ENCODE results near the gene FAF1.

FAF1 gene

GRCh38 chr1:50968821-50969610 lies 8.9 kb upstream of the FAF1 start:
- no peak for TF ChIP-seq CTCF (IDR thresholded peaks at IDR 0.05; ENCODE audit: unreplicated experiment in 3 of 3)
- Mint-ChIP-seq H3K27ac (peak overlapping the region in 1 of 3 experiments; percentile 77), H3K27me3 (ENCODE audit: low read depth) (peaks cover 94% of the 10 kb centered on the region), H3K9me3 (no peaks in the 10 kb centered on the region), H3K36me3 (ENCODE audit: low read depth) (no peaks in the 10 kb centered on the region), H3K4me1 (peaks cover 14% of the 10 kb centered on the region), H3K4me3 (peak overlapping the region; percentile 88 to 95 (median 93))

GRCh38 chr1:50968158-50968820 lies 8.2 kb upstream of the FAF1 start:
- no peaks in the 10 kb centered on the region for H3K36me3 Mint-ChIP-seq (ENCODE audit: low read depth)
- H3K4me3 Mint-ChIP-seq, result peak overlapping the region; percentile 88 to 95 (median 93)
- TF ChIP-seq CTCF (IDR thresholded peaks at IDR 0.05; ENCODE audit: unreplicated experiment in 3 of 3), result peak in 2 of 3 experiments; percentile 40 to 51
- H3K27ac Mint-ChIP-seq, result peak overlapping the region in 1 of 3 experiments; percentile 77
- H3K9me3 Mint-ChIP-seq, result no peaks in the 10 kb centered on the region
- peaks cover 14% of the 10 kb centered on the region for H3K4me1 Mint-ChIP-seq
- peaks cover 87% of the 10 kb centered on the region for H3K27me3 Mint-ChIP-seq (ENCODE audit: low read depth)

- Mint-ChIP-seq H3K4me1 (peaks cover 14% of the 10 kb centered on the region), H3K27me3 (ENCODE audit: low read depth) (peaks cover 80% of the 10 kb centered on the region), H3K36me3 (ENCODE audit: low read depth) (no peaks in the 10 kb centered on the region), H3K9me3 (no peaks in the 10 kb centered on the region), H3K4me3 (peak overlapping the region; percentile 88 to 95 (median 93)), H3K27ac (no peak overlapping the region)
- TF ChIP-seq CTCF (IDR thresholded peaks at IDR 0.05; ENCODE audit: unreplicated experiment in 3 of 3), result peak in 2 of 3 experiments; percentile 35 to 63
Observed at GRCh38 chr1:50967416-50968157, 7.5 kb upstream of the FAF1 start.

- Mint-ChIP-seq H3K4me3 (peak overlapping the region in 1 of 3 experiments; percentile 95), H3K36me3 (ENCODE audit: low read depth) (no peaks in the 10 kb centered on the region), H3K27ac (no peak overlapping the region), H3K9me3 (no peaks in the 10 kb centered on the region), H3K4me1 (peaks cover 14% of the 10 kb centered on the region), H3K27me3 (ENCODE audit: low read depth) (peaks cover 76% of the 10 kb centered on the region)
- TF ChIP-seq CTCF (IDR thresholded peaks at IDR 0.05; ENCODE audit: unreplicated experiment in 3 of 3), result no peak
Observed at GRCh38 chr1:50966991-50967390, 6.9 kb upstream of the FAF1 start.

GRCh38 chr1:50964863-50965262 lies 4.8 kb upstream of the FAF1 start:
- peaks cover 56% of the 10 kb centered on the region for H3K27me3 Mint-ChIP-seq (ENCODE audit: low read depth)
- no peak overlapping the region for H3K27ac Mint-ChIP-seq
- no peak for TF ChIP-seq CTCF (IDR thresholded peaks at IDR 0.05; ENCODE audit: unreplicated experiment in 3 of 3)
- peaks cover 9% of the 10 kb centered on the region for H3K4me1 Mint-ChIP-seq
- H3K4me3 Mint-ChIP-seq, result no peak overlapping the region
- H3K9me3 Mint-ChIP-seq, result no peaks in the 10 kb centered on the region
- H3K36me3 Mint-ChIP-seq (ENCODE audit: low read depth), result no peaks in the 10 kb centered on the region

Measured in nephron (organoid).